Measurements from ENCODE around the gene MBOAT2. TPM values are rescaled to one million over a fixed set of nuclear protein-coding genes. Genes with fewer than 3 reads are reported as not detected.

The MBOAT2 gene
- total RNA-seq, 2 donors from 2014 or later, result 6.7 to 13.5 TPM

GRCh38 chr2:9008951-9009664 is 5.6 kb upstream of the MBOAT2 start:
- no peaks in the 10 kb centered on the region for H3K27me3 ChIP-seq
- H3K27ac ChIP-seq, result no peak overlapping the region
- no peak for TF ChIP-seq CTCF (IDR thresholded peaks at IDR 0.05)
- no peak for TF ChIP-seq POLR2A (IDR thresholded peaks at IDR 0.05)
- no peaks in the 10 kb centered on the region for H3K9me3 ChIP-seq
- H3K4me3 ChIP-seq, result no peak overlapping the region
- no peak for DNase-seq
- H3K36me3 ChIP-seq (replicated peaks in 1 of 2; ENCODE audit: insufficient read depth in 1 of 2, low read depth in 2 of 2), result no peaks in the 10 kb centered on the region
- intact Hi-C loops (cut with DNase I), result no loop called here
- peaks cover 4% of the 10 kb centered on the region for H3K4me1 ChIP-seq
- no peak for ATAC-seq
- WGBS, 2 donors, result 68 to 79% methylated on average over 1 of the region's 1 CpG

DNA sequence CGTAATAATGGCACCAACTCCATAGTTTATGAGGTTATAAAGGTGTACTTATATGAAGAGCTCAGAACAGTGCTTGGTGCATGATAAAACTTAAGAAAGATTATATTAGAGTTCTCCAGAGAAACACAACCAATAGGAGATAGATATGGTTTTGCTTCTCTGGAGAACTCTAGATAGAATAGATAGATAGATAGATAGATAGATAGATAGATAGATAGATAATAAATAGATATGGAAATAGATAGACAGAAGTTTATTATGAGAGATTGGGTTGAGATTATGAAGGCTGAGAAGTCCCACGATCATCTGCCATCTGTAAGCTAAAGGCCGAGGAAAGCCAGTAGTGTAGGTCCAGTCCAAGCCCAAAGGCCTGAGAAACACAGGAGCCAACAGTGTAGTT is 2.9 kb upstream of the MBOAT2 start:
- Histone ChIP-seq H3K27me3 (no peaks in the 10 kb centered on the region), H3K9me3 (no peaks in the 10 kb centered on the region), H3K36me3 (replicated peaks in 1 of 2; ENCODE audit: insufficient read depth in 1 of 2, low read depth in 2 of 2) (no peaks in the 10 kb centered on the region), H3K27ac (no peak overlapping the region), H3K4me3 (no peak overlapping the region), H3K4me1 (peaks cover 13% of the 10 kb centered on the region)
- 98 to 99% methylated on average over 3 of the region's 3 CpGs for WGBS, 2 donors
- DNase-seq (no peak), ATAC-seq (no peak)
- TF ChIP-seq CTCF (IDR thresholded peaks at IDR 0.05) (no peak), POLR2A (IDR thresholded peaks at IDR 0.05) (no peak)
- intact Hi-C loops (cut with DNase I), result no loop called here

GRCh38 chr2:9004338-9005204 is 1.1 kb upstream of the MBOAT2 start:
- Histone ChIP-seq H3K36me3 (replicated peaks in 1 of 2; ENCODE audit: insufficient read depth in 1 of 2, low read depth in 2 of 2) (no peaks in the 10 kb centered on the region), H3K4me3 (peak overlapping the region; percentile 34 to 48), H3K27me3 (no peaks in the 10 kb centered on the region), H3K27ac (peak overlapping the region in 3 of 4 donors; percentile 19 to 53 (median 43)), H3K4me1 (peaks cover 13% of the 10 kb centered on the region), H3K9me3 (no peaks in the 10 kb centered on the region)
- intact Hi-C loops (cut with DNase I), result no loop called here
- WGBS, 2 donors, result 37 to 63% methylated on average over 13 to 25 of the region's 25 CpGs
- no peak for TF ChIP-seq CTCF (IDR thresholded peaks at IDR 0.05)
- TF ChIP-seq POLR2A (IDR thresholded peaks at IDR 0.05), result no peak
- no peak for DNase-seq
- ATAC-seq, result no peak

- ATAC-seq (no peak), DNase-seq (no peak)
- Histone ChIP-seq H3K9me3 (no peaks in the 10 kb centered on the region), H3K4me1 (peaks cover 13% of the 10 kb centered on the region), H3K27me3 (no peaks in the 10 kb centered on the region), H3K36me3 (replicated peaks in 1 of 2; ENCODE audit: insufficient read depth in 1 of 2, low read depth in 2 of 2) (no peaks in the 10 kb centered on the region), H3K27ac (no peak overlapping the region), H3K4me3 (peak overlapping the region in 1 of 2 donors; percentile 22)
- WGBS, 2 donors, result 0% methylated on average over 13 of the region's 25 CpGs; no CpG with 5 or more reads in 1 of the 2 donors
- TF ChIP-seq POLR2A (IDR thresholded peaks at IDR 0.05) (no peak), CTCF (IDR thresholded peaks at IDR 0.05) (no peak)
- intact Hi-C loops (cut with DNase I), result no loop called here
Observed at GRCh38 chr2:9003366-9003615, 193 bp downstream of the MBOAT2 start.

Measured in body of pancreas (tissue), 4 donors.